ENCODE measurements around the gene ARMH3. TPM values are rescaled to one million over a fixed set of nuclear protein-coding genes. Genes with fewer than 3 reads are reported as not detected.

ARMH3 gene
- total and polyA plus RNA-seq, 2 experiments from 2014 or later = 8.7 to 11.1 TPM

- Histone ChIP-seq H3K27me3 (ENCODE audit: insufficient read depth) (no peaks in the 10 kb centered on the region), H3K36me3 (ENCODE audit: insufficient read depth) (no peaks in the 10 kb centered on the region), H3K9me2 (ENCODE audit: insufficient read depth) (no peaks in the 10 kb centered on the region), H3K4me2 (no peak overlapping the region), H3K4me3 (no peak overlapping the region), H2AFZ (no peak overlapping the region), H4K20me1 (replicated peaks; ENCODE audit: insufficient read depth) (no peaks in the 10 kb centered on the region), H3K79me2 (replicated peaks; ENCODE audit: insufficient read depth) (no peaks in the 10 kb centered on the region), H3K27ac (ENCODE audit: low read depth) (no peak overlapping the region), H3F3A (replicated peaks; ENCODE audit: low read depth) (no peaks in the 10 kb centered on the region), H3K4me1 (ENCODE audit: insufficient read depth) (no peaks in the 10 kb centered on the region)
- ATAC-seq = no peak
- Mint-ChIP-seq H3K36me3 (ENCODE audit: low read depth) (no peaks in the 10 kb centered on the region), H3K9me3 (no peaks in the 10 kb centered on the region), H3K4me1 (peaks cover 5% of the 10 kb centered on the region; the same call in 1 of the 3 replicates), H3K27ac (no peak overlapping the region), H3K27me3 (ENCODE audit: insufficient read depth, low read depth, poor library complexity) (peaks cover 3% of the 10 kb centered on the region), H3K4me3 (no peak overlapping the region)
- no peak for DNase-seq (ENCODE audit: low spot score)
- TF ChIP-seq POLR2AphosphoS5 (IDR thresholded peaks at IDR 0.05; ENCODE audit: low read depth) = no peak
- no peak for TF ChIP-seq EZH2phosphoT487 (IDR thresholded peaks at IDR 0.05; ENCODE audit: unreplicated experiment)
- TF ChIP-seq CREB1 (CRISPR knock-in tag; IDR thresholded peaks at IDR 0.05; ENCODE audit: low read depth) = no peak
- TF ChIP-seq ZNF462 (CRISPR knock-in tag; IDR thresholded peaks at IDR 0.05) = no peak
- TF ChIP-seq REST (IDR thresholded peaks at IDR 0.05; ENCODE audit: unreplicated experiment) = no peak
- no peak for TF ChIP-seq JUNB (IDR thresholded peaks at IDR 0.05; ENCODE audit: unreplicated experiment)
- TF ChIP-seq EZH2 (IDR thresholded peaks at IDR 0.05; ENCODE audit: low read depth, unreplicated experiment) = no peak
- TF ChIP-seq CTCF (conservative IDR thresholded peaks at IDR 0.05; ENCODE audit: low read depth in 2 of 2) = no peak
- TF ChIP-seq NANOG (IDR thresholded peaks at IDR 0.05; ENCODE audit: borderline replicate concordance) = no peak
- TF ChIP-seq STAT1 (IDR thresholded peaks at IDR 0.05; ENCODE audit: unreplicated experiment) = no peak
- no peak for TF ChIP-seq ETS1 (IDR thresholded peaks at IDR 0.05)
- TF ChIP-seq ZNF114 (CRISPR knock-in tag; IDR thresholded peaks at IDR 0.05) = no peak
- TF ChIP-seq ZNF331 (CRISPR knock-in tag; IDR thresholded peaks at IDR 0.05; ENCODE audit: low read depth) = no peak
Observed at GRCh38 chr10:101894742-101895141, 161.2 kb downstream of the ARMH3 start.
